HEK293 (cell line): ENCODE data around the gene ICE2.

Experiments
- HIC1 ChIP-seq: fragments of 450-650 bp; formaldehyde crosslinking; IDR thresholded peaks from 2 replicates; pipeline ENCODE4 v1.5.1; 2016; ENCODE audit warnings: missing biosample characterization, missing genetic modification characterization
- HOXC10 ChIP-seq: sonication (generic); formaldehyde crosslinking; IDR thresholded peaks from 2 replicates; pipeline ENCODE4 v1.8.1; 2023; ENCODE audit warnings: mild to moderate bottlenecking, missing genetic modification reagents
- KLF10 ChIP-seq: fragments of 450-650 bp; IDR thresholded peaks from 2 replicates; pipeline ENCODE4 v1.5.1; 2018; ENCODE audit warnings: missing biosample characterization, mild to moderate bottlenecking, missing genetic modification characterization
- KLF7 ChIP-seq: fragments of 450-650 bp; formaldehyde crosslinking; IDR thresholded peaks from 2 replicates; pipeline ENCODE4 v1.5.1; 2016; ENCODE audit warnings: missing biosample characterization, missing genetic modification characterization, borderline replicate concordance
- MZF1 ChIP-seq: fragments of 450-650 bp; formaldehyde crosslinking; IDR thresholded peaks from 2 replicates; pipeline ENCODE4 v1.5.1; 2017; ENCODE audit warnings: missing biosample characterization, missing genetic modification characterization, borderline replicate concordance
- OVOL3 ChIP-seq: fragments of 450-650 bp; formaldehyde crosslinking; IDR thresholded peaks from 2 replicates; pipeline ENCODE4 v1.5.1; 2016; ENCODE audit warnings: missing biosample characterization, missing genetic modification characterization
- PBX3 ChIP-seq: sonication (generic); formaldehyde crosslinking; IDR thresholded peaks from 2 replicates; pipeline ENCODE4 v1.8.1; 2022; ENCODE audit warnings: mild to moderate bottlenecking, moderate library complexity, missing genetic modification reagents
- PRDM1 ChIP-seq: fragments of 450-650 bp; formaldehyde crosslinking; IDR thresholded peaks from 2 replicates; pipeline ENCODE4; 2016; ENCODE audit warnings: missing biosample characterization, missing genetic modification characterization
- TRIM28 ChIP-seq: IDR thresholded peaks from 2 replicates; pipeline ENCODE4 v1.6.1; 2011; ENCODE audit warnings: low read length, control low read depth, borderline replicate concordance
- YY1 ChIP-seq: fragments of 450-650 bp; formaldehyde crosslinking; IDR thresholded peaks from 2 replicates; pipeline ENCODE4 v1.5.1; 2018; ENCODE audit warnings: missing biosample characterization, missing genetic modification characterization
- ZBTB17 ChIP-seq: fragments of 450-650 bp; formaldehyde crosslinking; IDR thresholded peaks from 2 replicates; pipeline ENCODE4 v1.5.1; 2016; ENCODE audit warnings: missing biosample characterization, missing genetic modification characterization
- ZEB2 ChIP-seq: fragments of 450-650 bp; formaldehyde crosslinking; IDR thresholded peaks from 2 replicates; pipeline ENCODE4 v1.5.1; 2016; ENCODE audit warnings: missing biosample characterization, missing genetic modification characterization
- ZFP37 ChIP-seq: fragments of 450-650 bp; formaldehyde crosslinking; IDR thresholded peaks from 2 replicates; pipeline ENCODE4 v1.5.1; 2016; ENCODE audit warnings: missing biosample characterization, missing genetic modification characterization
- ZIC2 ChIP-seq: fragments of 450-650 bp; formaldehyde crosslinking; IDR thresholded peaks from 2 replicates; pipeline ENCODE4 v1.5.1; 2016; ENCODE audit warnings: missing biosample characterization, missing genetic modification characterization
- ZNF140 ChIP-seq: fragments of 450-650 bp; formaldehyde crosslinking; IDR thresholded peaks from 2 replicates; pipeline ENCODE4 v1.5.1; 2016; ENCODE audit warnings: missing biosample characterization, missing genetic modification characterization
- ZNF146 ChIP-seq: fragments of 450-650 bp; formaldehyde crosslinking; IDR thresholded peaks from 2 replicates; pipeline ENCODE4 v1.5.1; 2016; ENCODE audit warnings: missing biosample characterization, missing genetic modification characterization
- ZNF148 ChIP-seq: fragments of 450-650 bp; formaldehyde crosslinking; IDR thresholded peaks from 2 replicates; pipeline ENCODE4 v1.5.0; 2017; ENCODE audit warnings: missing biosample characterization, missing genetic modification characterization, borderline replicate concordance
- ZNF175 ChIP-seq: fragments of 450-650 bp; formaldehyde crosslinking; IDR thresholded peaks from 2 replicates; pipeline ENCODE4 v1.5.1; 2016; ENCODE audit warnings: missing biosample characterization, missing genetic modification characterization
- ZNF2 ChIP-seq: fragments of 450-650 bp; formaldehyde crosslinking; IDR thresholded peaks from 2 replicates; pipeline ENCODE4 v1.5.1; 2016; ENCODE audit warnings: missing biosample characterization, missing genetic modification characterization
- ZNF202 ChIP-seq: fragments of 450-650 bp; formaldehyde crosslinking; IDR thresholded peaks from 2 replicates; pipeline ENCODE4 v1.5.1; 2016; ENCODE audit warnings: missing biosample characterization, missing genetic modification characterization, borderline replicate concordance
- ZNF266 ChIP-seq: fragments of 450-650 bp; formaldehyde crosslinking; IDR thresholded peaks from 2 replicates; pipeline ENCODE4 v1.5.1; 2016; ENCODE audit warnings: missing biosample characterization, missing genetic modification characterization, low read depth
- ZNF350 ChIP-seq: fragments of 450-650 bp; formaldehyde crosslinking; IDR thresholded peaks from 2 replicates; pipeline ENCODE4 v1.5.0; 2017; ENCODE audit warnings: missing biosample characterization, mild to moderate bottlenecking, missing genetic modification characterization
- ZNF362 ChIP-seq: fragments of 450-650 bp; formaldehyde crosslinking; IDR thresholded peaks from 2 replicates; pipeline ENCODE4 v1.5.1; 2016; ENCODE audit warnings: missing biosample characterization, missing genetic modification characterization
- ZNF37A ChIP-seq: fragments of 450-650 bp; IDR thresholded peaks from 2 replicates; pipeline ENCODE4 v1.5.1; 2018; ENCODE audit warnings: missing biosample characterization, missing genetic modification characterization
- ZNF394 ChIP-seq: fragments of 450-650 bp; formaldehyde crosslinking; IDR thresholded peaks from 2 replicates; pipeline ENCODE4 v1.5.1; 2016; ENCODE audit warnings: missing biosample characterization, missing genetic modification characterization, mild to moderate bottlenecking, moderate library complexity, borderline replicate concordance
- ZNF488 ChIP-seq: fragments of 450-650 bp; formaldehyde crosslinking; IDR thresholded peaks from 2 replicates; pipeline ENCODE4 v1.5.1; 2016; ENCODE audit warnings: missing biosample characterization, missing genetic modification characterization
- ZNF501 ChIP-seq: fragments of 450-650 bp; formaldehyde crosslinking; IDR thresholded peaks from 2 replicates; pipeline ENCODE4 v1.5.1; 2016; ENCODE audit warnings: missing biosample characterization, missing genetic modification characterization
- ZNF549 ChIP-seq: fragments of 450-650 bp; IDR thresholded peaks from 2 replicates; pipeline ENCODE4 v1.5.1; 2018; ENCODE audit warnings: missing biosample characterization, missing genetic modification characterization, mild to moderate bottlenecking, inconsistent platforms, moderate library complexity
- ZNF600 ChIP-seq: fragments of 450-650 bp; formaldehyde crosslinking; IDR thresholded peaks from 2 replicates; pipeline ENCODE4 v1.5.1; 2016; ENCODE audit warnings: missing biosample characterization, missing genetic modification characterization
- ZNF610 ChIP-seq: fragments of 450-650 bp; formaldehyde crosslinking; IDR thresholded peaks from 2 replicates; pipeline ENCODE4 v1.5.1; 2016; ENCODE audit warnings: missing biosample characterization, missing genetic modification characterization, borderline replicate concordance
- ZNF701 ChIP-seq: fragments of 450-650 bp; formaldehyde crosslinking; IDR thresholded peaks from 2 replicates; pipeline ENCODE4 v1.5.1; 2016; ENCODE audit warnings: missing biosample characterization, missing genetic modification characterization
- ZNF707 ChIP-seq: fragments of 450-650 bp; formaldehyde crosslinking; IDR thresholded peaks from 2 replicates; pipeline ENCODE4 v1.5.1; 2016; ENCODE audit warnings: missing biosample characterization, missing genetic modification characterization
- ZNF843 ChIP-seq: fragments of 450-650 bp; formaldehyde crosslinking; IDR thresholded peaks from 2 replicates; pipeline ENCODE4 v1.5.1; 2016; ENCODE audit warnings: missing biosample characterization, missing genetic modification characterization
- ZSCAN16 ChIP-seq: fragments of 450-650 bp; formaldehyde crosslinking; IDR thresholded peaks from 2 replicates; pipeline ENCODE4 v1.5.1; 2016; ENCODE audit warnings: missing biosample characterization, missing genetic modification characterization

ICE2 gene

GRCh38 chr15:60392986-60393790 is 85.8 kb downstream of the ICE2 start (continued):
- TF ChIP-seq PBX3 (no peak), ZNF350 (tag by site-specific recombination) (no peak), ZNF362 (tag by site-specific recombination) (no peak), ZEB2 (tag by site-specific recombination) (peak; percentile 91), ZNF148 (tag by site-specific recombination) (no peak), ZNF394 (peak; percentile 51; the same call in 1 of the 2 replicates), HOXC10 (CRISPR knock-in tag) (no peak), ZNF202 (tag by site-specific recombination) (no peak), ZNF701 (no peak), YY1 (tag by site-specific recombination) (no peak), ZNF707 (no peak), ZNF146 (tag by site-specific recombination) (no peak), ZNF843 (tag by site-specific recombination) (peak; percentile 56), ZFP37 (tag by site-specific recombination) (no peak), MZF1 (tag by site-specific recombination) (peak; percentile 81; the same call in 1 of the 2 replicates), ZNF175 (tag by site-specific recombination) (no peak), ZNF37A (tag by site-specific recombination) (no peak), KLF7 (tag by site-specific recombination) (no peak), ZNF501 (tag by site-specific recombination) (no peak), ZNF549 (tag by site-specific recombination) (no peak), ZNF600 (tag by site-specific recombination) (peak; percentile 97), ZSCAN16 (no peak), ZBTB17 (tag by site-specific recombination) (peak; percentile 93), ZNF266 (tag by site-specific recombination) (no peak), ZNF488 (tag by site-specific recombination) (no peak), ZNF610 (tag by site-specific recombination) (no peak), ZIC2 (peak; percentile 83), ZNF140 (tag by site-specific recombination) (no peak), ZNF2 (no peak; the same call in 1 of the 2 replicates), HIC1 (no peak), TRIM28 (no peak), KLF10 (peak; percentile 66; the same call in 1 of the 2 replicates), OVOL3 (tag by site-specific recombination) (no peak), PRDM1 (tag by site-specific recombination) (peak; percentile 65)
